GM06990 (cell line): ENCODE data around the gene RNF31.

Experiments used
- DNase-seq: peaks from one replicate; pipeline ENCODE4 v3.0.0-alpha.2; 2011; ENCODE audit not compliant: insufficient read length; ENCODE audit errors: extremely low read depth
- H3K27me3 ChIP-seq: replicated peaks from 2 replicates; pipeline ENCODE4 v1.6.0; 2011; ENCODE audit warnings: low read length; ENCODE audit not compliant: control insufficient read depth, insufficient read depth
- H3K36me3 ChIP-seq: 2 replicates; pipeline ENCODE4 v1.5.1; 2011; ENCODE audit warnings: low read length; ENCODE audit not compliant: control insufficient read depth, insufficient read depth
- H3K4me3 ChIP-seq: replicated peaks from 2 replicates; pipeline ENCODE4 v1.5.1; 2011; ENCODE audit warnings: low read depth, mild to moderate bottlenecking, control low read depth, low read length
- TF ChIP-seq, protein P1 (sequence below): IDR thresholded peaks from 2 replicates; pipeline ENCODE4 v1.5.1; 2011; ENCODE audit warnings: low read length, control low read depth, mild to moderate bottlenecking, inconsistent platforms; ENCODE audit not compliant: insufficient read depth, poor library complexity, severe bottlenecking

Gene RNF31

DNA sequence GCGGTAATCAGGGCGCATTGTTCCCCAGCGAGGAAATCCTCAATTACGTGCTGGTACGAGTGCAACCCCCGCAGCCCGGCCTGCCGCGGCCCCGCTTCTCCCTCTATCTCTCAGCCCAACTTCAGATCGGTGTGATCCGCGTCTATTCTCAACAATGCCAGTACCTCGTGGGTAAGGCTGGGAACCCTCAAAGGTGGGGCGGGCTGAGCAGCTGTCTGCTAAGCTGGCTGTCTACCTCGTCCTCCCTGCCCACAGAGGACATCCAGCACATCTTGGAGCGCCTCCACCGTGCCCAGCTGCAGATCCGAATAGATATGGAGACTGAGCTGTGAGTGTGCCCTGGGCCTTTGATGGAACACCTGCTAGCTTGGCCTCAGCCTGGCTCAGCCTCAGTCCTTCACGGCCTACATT lies 25.6 kb downstream of the RNF31 start:
- Histone ChIP-seq H3K4me3 (peak overlapping the region; percentile 68), H3K36me3 (peaks cover 23% of the 10 kb centered on the region), H3K27me3 (no peaks in the 10 kb centered on the region)
- TF ChIP-seq, protein P1, sequence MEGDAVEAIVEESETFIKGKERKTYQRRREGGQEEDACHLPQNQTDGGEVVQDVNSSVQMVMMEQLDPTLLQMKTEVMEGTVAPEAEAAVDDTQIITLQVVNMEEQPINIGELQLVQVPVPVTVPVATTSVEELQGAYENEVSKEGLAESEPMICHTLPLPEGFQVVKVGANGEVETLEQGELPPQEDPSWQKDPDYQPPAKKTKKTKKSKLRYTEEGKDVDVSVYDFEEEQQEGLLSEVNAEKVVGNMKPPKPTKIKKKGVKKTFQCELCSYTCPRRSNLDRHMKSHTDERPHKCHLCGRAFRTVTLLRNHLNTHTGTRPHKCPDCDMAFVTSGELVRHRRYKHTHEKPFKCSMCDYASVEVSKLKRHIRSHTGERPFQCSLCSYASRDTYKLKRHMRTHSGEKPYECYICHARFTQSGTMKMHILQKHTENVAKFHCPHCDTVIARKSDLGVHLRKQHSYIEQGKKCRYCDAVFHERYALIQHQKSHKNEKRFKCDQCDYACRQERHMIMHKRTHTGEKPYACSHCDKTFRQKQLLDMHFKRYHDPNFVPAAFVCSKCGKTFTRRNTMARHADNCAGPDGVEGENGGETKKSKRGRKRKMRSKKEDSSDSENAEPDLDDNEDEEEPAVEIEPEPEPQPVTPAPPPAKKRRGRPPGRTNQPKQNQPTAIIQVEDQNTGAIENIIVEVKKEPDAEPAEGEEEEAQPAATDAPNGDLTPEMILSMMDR = no peak
- DNase-seq = no peak

DNA sequence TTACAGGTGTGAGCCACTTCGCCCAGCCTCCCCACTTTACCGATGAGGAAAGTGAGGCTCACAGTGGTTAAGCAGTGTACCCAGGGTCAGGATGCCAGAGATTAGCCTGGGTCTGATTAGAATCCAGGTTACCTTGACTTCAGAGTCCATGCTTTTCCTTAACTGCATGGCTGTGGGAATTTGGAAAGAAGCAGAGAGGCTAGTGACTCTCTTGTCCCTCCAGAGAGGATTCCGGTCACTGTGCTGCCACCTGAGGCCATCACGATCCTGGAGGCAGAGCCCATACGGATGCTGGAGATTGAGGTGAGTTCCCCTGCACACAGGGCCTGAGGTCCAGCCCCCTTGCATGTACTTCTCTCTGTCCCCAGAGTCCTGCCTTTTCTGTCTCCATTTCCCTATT lies 29.3 kb downstream of the RNF31 start:
- no peak overlapping the region for H3K4me3 ChIP-seq
- peaks cover 45% of the 10 kb centered on the region for H3K36me3 ChIP-seq
- DNase-seq = no peak
- TF ChIP-seq, protein P1 = no peak
- H3K27me3 ChIP-seq = no peaks in the 10 kb centered on the region

DNA sequence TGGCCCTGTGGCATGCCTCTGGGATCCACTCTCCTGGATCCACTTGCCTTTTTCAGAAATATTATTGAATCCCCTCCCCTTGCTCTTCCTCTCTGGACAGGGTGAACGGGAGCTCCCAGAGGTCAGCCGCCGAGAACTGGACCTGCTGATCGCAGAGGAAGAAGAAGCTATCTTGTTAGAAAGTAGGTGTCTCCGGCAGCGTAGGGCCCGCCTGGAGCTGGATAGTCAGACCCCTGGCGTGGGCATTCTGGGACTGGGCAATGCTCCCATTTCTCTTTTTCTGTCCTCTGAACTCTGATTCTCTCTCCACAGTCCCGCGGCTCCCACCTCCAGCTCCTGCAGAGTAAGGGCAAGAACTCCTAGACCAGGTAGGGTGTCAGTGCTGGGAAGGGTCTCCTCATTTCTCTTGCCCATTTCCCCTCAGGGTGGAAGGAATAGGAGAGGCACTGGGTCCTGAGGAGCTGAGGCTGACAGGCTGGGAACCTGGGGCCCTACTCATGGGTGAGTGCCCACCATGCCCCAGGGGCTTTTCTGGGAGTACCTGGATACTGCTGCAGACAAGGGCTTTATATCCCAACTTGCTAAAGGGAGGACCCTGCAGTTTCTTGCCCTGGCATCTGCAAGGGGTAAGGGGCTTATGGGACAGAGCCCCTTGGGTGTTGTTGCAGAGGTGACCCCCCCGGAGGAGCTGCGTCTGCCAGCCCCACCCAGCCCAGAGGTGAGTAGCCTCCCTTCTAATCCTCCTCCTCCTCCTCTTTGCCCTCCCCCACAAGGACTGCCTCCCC lies 29.9 kb downstream of the RNF31 start:
- no peak for DNase-seq
- TF ChIP-seq, protein P1 = no peak
- H3K27me3 ChIP-seq = no peaks in the 10 kb centered on the region
- peaks cover 48% of the 10 kb centered on the region for H3K36me3 ChIP-seq
- no peak overlapping the region for H3K4me3 ChIP-seq

DNA sequence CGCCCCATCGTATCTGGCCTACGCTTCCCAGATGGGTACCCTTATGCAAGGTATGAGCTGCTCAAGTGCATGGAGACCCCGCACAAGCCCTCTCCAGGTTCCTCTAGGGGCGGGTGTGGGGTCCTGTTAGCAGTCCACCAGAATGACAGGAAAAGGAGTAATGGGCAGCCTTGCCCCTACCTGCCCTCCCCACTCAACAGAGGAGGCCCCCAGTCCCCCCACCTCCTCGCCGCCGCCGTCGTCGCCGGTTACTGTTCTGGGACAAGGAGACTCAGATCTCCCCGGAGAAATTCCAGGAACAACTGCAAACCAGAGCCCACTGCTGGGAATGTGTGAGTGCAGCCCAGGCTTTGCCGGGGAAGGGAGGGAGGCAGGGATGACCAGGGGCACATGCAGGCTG lies 30.6 kb downstream of the RNF31 start:
- TF ChIP-seq, protein P1 = no peak
- Histone ChIP-seq H3K27me3 (no peaks in the 10 kb centered on the region), H3K4me3 (no peak overlapping the region), H3K36me3 (peaks cover 52% of the 10 kb centered on the region)
- DNase-seq = no peak

- no peak for DNase-seq
- TF ChIP-seq, protein P1 = no peak
- Histone ChIP-seq H3K27me3 (no peaks in the 10 kb centered on the region), H3K4me3 (no peak overlapping the region), H3K36me3 (peaks cover 58% of the 10 kb centered on the region)
Measured at GRCh38 chr14:24178399-24179178, 31.3 kb downstream of the RNF31 start.
